Ishikawa (cell line): ENCODE data around the gene JPH4.

ENCODE experiments used
- CEBPB ChIP-seq: IDR thresholded peaks from 2 replicates; pipeline ENCODE4 v1.6.1; 2012
- CREB1 ChIP-seq: IDR thresholded peaks from 2 replicates; pipeline ENCODE4 v1.6.1; 2012; ENCODE audit warnings: low read depth
- EGR1 ChIP-seq: IDR thresholded peaks from 2 replicates; pipeline ENCODE4 v1.6.1; 2012
- EP300 ChIP-seq: IDR thresholded peaks from 2 replicates; pipeline ENCODE4 v1.6.1; 2012; ENCODE audit warnings: borderline replicate concordance
- FOXM1 ChIP-seq: IDR thresholded peaks from 2 replicates; pipeline ENCODE4 v1.6.1; 2012; ENCODE audit warnings: low read depth, borderline replicate concordance
- MAX ChIP-seq: IDR thresholded peaks from 2 replicates; pipeline ENCODE4 v1.6.1; 2012
- NFIC ChIP-seq: IDR thresholded peaks from 2 replicates; pipeline ENCODE4 v1.6.1; 2012
- RAD21 ChIP-seq: IDR thresholded peaks from 2 replicates; pipeline ENCODE4 v1.6.1; 2012; ENCODE audit warnings: low read depth
- REST ChIP-seq: IDR thresholded peaks from 2 replicates; pipeline ENCODE4 v1.6.1; 2012; ENCODE audit warnings: low read depth, mild to moderate bottlenecking
- TAF1 ChIP-seq: IDR thresholded peaks from 2 replicates; pipeline ENCODE4 v1.6.1; 2012; ENCODE audit warnings: low read depth, mild to moderate bottlenecking
- TCF12 ChIP-seq: IDR thresholded peaks from 2 replicates; pipeline ENCODE4 v1.6.1; 2012; ENCODE audit warnings: low read depth
- TEAD4 ChIP-seq: IDR thresholded peaks from 2 replicates; pipeline ENCODE4 v1.6.1; 2012
- USF1 ChIP-seq: IDR thresholded peaks from 2 replicates; pipeline ENCODE4 v1.6.1; 2012
- YY1 ChIP-seq: IDR thresholded peaks from 2 replicates; pipeline ENCODE4 v1.6.1; 2012; ENCODE audit warnings: low read depth
- ZBTB7A ChIP-seq: IDR thresholded peaks from 2 replicates; pipeline ENCODE4 v1.6.1; 2012; ENCODE audit warnings: low read depth

JPH4 gene

GRCh38 chr14:23566778-23567185, 11.8 kb downstream of the JPH4 start:
- TF ChIP-seq MAX = 0 out of 2 replicates have a peak, but pooled peaks have one; percentile 56
- no peak for TF ChIP-seq ZBTB7A
- TF ChIP-seq TEAD4 = no peak
- TF ChIP-seq USF1 = no peak

DNA sequence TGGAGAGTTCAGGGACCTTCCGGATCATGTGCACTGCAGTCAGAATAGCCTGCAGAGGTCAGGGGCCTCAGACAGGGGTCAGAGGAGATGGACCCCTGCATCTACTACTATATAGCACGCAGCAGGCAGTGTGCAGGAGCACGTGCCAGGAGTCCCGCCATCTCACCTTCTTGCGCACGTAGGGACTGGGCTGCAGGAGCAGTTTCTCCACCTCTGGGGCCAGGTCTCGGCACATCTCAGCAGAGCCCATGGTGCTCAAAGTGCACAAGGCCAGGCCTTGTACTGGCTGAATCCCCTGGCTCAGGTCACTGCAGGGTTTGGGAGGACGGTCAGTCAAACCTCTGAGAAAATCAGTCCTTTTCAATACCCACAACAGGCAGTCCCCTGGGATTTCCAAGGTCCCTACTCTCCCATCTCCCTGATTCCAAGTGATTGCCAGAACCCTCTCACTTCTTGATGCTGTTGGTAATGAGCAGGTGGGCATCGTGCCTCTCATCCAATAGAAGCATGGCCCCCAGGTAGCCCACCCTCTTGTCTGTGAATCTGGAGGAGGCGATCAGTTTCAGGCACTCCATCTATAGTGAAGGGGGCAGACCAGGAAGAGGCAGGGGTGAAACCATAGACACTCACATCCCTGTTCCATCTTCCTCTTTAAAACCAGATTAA, 12.3 kb downstream of the JPH4 start:
- no peak for TF ChIP-seq USF1
- no peak for TF ChIP-seq NFIC
- no peak for TF ChIP-seq EP300
- TF ChIP-seq CREB1 = no peak
- TF ChIP-seq EGR1 = no peak

GRCh38 chr14:23565626-23566025, 13.0 kb downstream of the JPH4 start:
- TF ChIP-seq CREB1 (no peak), TAF1 (no peak), FOXM1 (no peak), TCF12 (no peak), ZBTB7A (no peak), NFIC (no peak), TEAD4 (no peak), EP300 (no peak), EGR1 (no peak), CEBPB (no peak), REST (no peak), USF1 (no peak), RAD21 (no peak), YY1 (no peak), MAX (no peak)

- TF ChIP-seq TAF1 = no peak
- TF ChIP-seq CEBPB = no peak
Observed at GRCh38 chr14:23564876-23565275, 13.7 kb downstream of the JPH4 start.

DNA sequence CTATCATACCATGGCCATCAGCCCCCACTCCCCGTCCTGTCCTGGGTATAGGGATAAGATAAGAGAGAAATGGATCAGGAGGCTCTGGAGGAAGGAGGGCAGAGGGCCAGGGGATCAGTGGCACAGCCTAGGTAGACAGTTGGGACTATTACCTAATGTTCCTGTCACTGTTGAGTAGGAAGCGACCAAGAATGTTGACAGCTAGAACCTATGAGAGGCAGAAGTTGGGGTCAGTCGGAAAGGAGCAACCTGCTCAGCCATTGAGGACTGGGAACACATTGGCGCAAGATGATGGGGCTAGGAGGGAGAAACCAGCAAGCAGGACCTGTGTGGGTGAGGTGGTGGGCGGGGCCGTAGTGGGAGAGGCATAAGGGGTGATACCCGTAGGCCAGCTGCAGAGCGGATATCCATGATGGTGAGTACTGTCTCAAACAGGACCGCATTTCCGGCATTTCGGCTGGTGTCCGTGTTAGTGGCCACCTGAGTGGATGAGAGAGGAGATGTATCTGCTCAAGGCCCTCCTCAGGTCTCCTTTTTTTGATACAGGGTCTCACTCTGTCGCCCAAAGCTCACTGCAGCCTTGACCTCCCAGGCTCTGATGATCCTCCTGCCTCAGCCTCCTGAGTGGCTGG, 14.3 kb downstream of the JPH4 start:
- TF ChIP-seq RAD21 (no peak), NFIC (no peak), ZBTB7A (no peak), FOXM1 (no peak), TEAD4 (no peak), CEBPB (no peak), YY1 (no peak), EGR1 (no peak), REST (no peak), CREB1 (no peak), TCF12 (no peak), TAF1 (no peak), MAX (no peak), EP300 (no peak), USF1 (no peak)
